Activated CD8-positive, alpha-beta T cell treated with anti-CD3 and anti-CD28 coated beads for 36 hours (primary cell): ENCODE results near the gene ZNF750. TPM values are rescaled to one million over a fixed set of nuclear protein-coding genes. Genes with fewer than 3 reads are reported as not detected.

ENCODE experiments used
- ATAC-seq: fragments of 200-7000 bp; cut with Tn5 transposase; one replicate; pipeline ENCODE4 v1.10.0; 2021; ENCODE audit warnings: mild to moderate bottlenecking, moderate library complexity
- CTCF ChIA-PET: fragments of 350-600 bp; sonication (Branson Sonifier 250); formaldehyde crosslinking; loops from one replicate; lab custom pipeline; 2021; ENCODE audit warnings: antibody characterized with exemption; lab: Charles Lee
- POLR2A ChIA-PET: fragments of 350-600 bp; sonication (Branson Sonifier 250); formaldehyde crosslinking; loops from one replicate; lab custom pipeline; 2021; ENCODE audit warnings: antibody characterized with exemption; lab: Charles Lee
- DNase-seq: peaks from one replicate; pipeline ENCODE4 v3.0.0-alpha.2; 2020
- H3K27ac Mint-ChIP-seq: one replicate; pipeline ENCODE4 v1.8.0; 2021; ENCODE audit warnings: mild to moderate bottlenecking, mixed read lengths
- H3K27me3 Mint-ChIP-seq: one replicate; pipeline ENCODE4 v1.8.0; 2021; ENCODE audit warnings: mixed read lengths
- H3K36me3 Mint-ChIP-seq: one replicate; pipeline ENCODE4 v1.8.0; 2021; ENCODE audit warnings: low read depth, mixed read lengths
- H3K4me1 Mint-ChIP-seq: one replicate; pipeline ENCODE4 v1.8.0; 2021; ENCODE audit warnings: low read depth, mixed read lengths
- H3K4me3 Mint-ChIP-seq: one replicate; pipeline ENCODE4 v1.8.0; 2021; ENCODE audit warnings: mild to moderate bottlenecking, moderate library complexity, mixed read lengths
- H3K9me3 Mint-ChIP-seq: one replicate; pipeline ENCODE4 v1.8.0; 2021; ENCODE audit warnings: mixed read lengths
- intact Hi-C: fragments of 100-400 bp; cut with micrococcal nuclease; formaldehyde crosslinking; loops from one replicate; pipeline ENCODE4 v1.10.0; 2022
- total RNA-seq, 2 experiments: library from RNA; stranded (reverse); gene quantifications; one replicate each; pipeline ENCODE4 v1.2.3, GENCODE V29; 2021
- TF ChIP-seq, protein P1 (sequence below): fragments of 200-600 bp; IDR thresholded peaks from one replicate; pipeline ENCODE4 v1.8.0; 2022; ENCODE audit warnings: antibody characterized with exemption, mild to moderate bottlenecking

The ZNF750 gene
- total RNA-seq, 2 experiments from 2014 or later, result not detected

DNA sequence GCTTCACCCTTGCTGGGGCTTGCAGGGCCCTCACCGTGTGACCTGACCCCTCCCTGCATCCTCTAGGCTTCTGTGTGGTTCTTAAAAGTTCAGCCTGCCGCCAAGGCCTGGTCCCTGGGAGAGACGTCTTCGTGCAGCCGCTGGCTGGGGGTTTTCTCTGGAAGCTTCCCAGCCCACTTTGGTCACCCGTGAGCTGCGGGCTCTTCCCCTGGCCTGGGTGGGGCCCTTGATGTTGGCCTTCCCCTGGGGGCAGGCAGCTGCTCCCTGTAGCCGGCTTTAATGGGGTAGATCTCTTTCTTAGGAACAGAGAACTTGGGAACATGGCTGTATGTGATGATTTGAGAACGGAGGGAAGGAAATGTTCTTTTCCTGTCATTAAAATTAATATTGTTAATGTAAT, 32.7 kb downstream of the ZNF750 start:
- TF ChIP-seq, protein P1, sequence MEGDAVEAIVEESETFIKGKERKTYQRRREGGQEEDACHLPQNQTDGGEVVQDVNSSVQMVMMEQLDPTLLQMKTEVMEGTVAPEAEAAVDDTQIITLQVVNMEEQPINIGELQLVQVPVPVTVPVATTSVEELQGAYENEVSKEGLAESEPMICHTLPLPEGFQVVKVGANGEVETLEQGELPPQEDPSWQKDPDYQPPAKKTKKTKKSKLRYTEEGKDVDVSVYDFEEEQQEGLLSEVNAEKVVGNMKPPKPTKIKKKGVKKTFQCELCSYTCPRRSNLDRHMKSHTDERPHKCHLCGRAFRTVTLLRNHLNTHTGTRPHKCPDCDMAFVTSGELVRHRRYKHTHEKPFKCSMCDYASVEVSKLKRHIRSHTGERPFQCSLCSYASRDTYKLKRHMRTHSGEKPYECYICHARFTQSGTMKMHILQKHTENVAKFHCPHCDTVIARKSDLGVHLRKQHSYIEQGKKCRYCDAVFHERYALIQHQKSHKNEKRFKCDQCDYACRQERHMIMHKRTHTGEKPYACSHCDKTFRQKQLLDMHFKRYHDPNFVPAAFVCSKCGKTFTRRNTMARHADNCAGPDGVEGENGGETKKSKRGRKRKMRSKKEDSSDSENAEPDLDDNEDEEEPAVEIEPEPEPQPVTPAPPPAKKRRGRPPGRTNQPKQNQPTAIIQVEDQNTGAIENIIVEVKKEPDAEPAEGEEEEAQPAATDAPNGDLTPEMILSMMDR, result no peak
- Mint-ChIP-seq H3K27ac (no peak overlapping the region), H3K9me3 (no peaks in the 10 kb centered on the region), H3K4me3 (no peak overlapping the region), H3K36me3 (peaks cover 11% of the 10 kb centered on the region), H3K4me1 (peaks cover 3% of the 10 kb centered on the region), H3K27me3 (no peaks in the 10 kb centered on the region)
- CTCF ChIA-PET, result no interaction called here
- ATAC-seq, result no peak
- POLR2A ChIA-PET, result no interaction called here
- no peak for DNase-seq
- intact Hi-C loops, result no loop called here

DNA sequence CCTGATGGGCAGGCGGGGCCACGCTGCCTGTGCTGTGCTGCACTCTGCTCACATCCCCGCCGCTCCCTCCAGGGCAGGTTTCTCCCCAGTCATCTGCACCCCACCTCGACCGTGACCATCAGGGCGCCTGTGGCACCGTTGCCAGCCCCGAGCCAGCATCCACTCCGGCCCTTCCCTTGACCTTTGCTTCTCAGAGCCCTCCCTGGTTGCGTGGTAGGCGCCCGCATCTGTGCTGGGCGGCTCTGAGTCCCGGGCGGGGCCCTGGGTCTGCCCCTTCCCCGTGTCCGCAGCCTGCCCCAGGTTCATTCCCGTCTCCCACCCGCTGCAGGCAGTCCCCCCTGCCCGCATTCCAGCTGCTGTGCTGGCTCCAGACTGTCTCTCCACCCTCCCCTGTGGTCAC, 33.2 kb downstream of the ZNF750 start:
- Mint-ChIP-seq H3K27ac (no peak overlapping the region), H3K4me1 (peaks cover 4% of the 10 kb centered on the region), H3K27me3 (no peaks in the 10 kb centered on the region), H3K9me3 (no peaks in the 10 kb centered on the region), H3K36me3 (peaks cover 13% of the 10 kb centered on the region), H3K4me3 (no peak overlapping the region)
- TF ChIP-seq, protein P1, result no peak
- no peak for DNase-seq
- intact Hi-C loops, result no loop called here
- no peak for ATAC-seq
- ChIA-PET CTCF (no interaction called here), POLR2A (interaction anchor here (0.6 kb wide), 1 partner anchor 160 kb away, joined by 5 read pairs; no protein-coding TSS in a partner anchor)

DNA sequence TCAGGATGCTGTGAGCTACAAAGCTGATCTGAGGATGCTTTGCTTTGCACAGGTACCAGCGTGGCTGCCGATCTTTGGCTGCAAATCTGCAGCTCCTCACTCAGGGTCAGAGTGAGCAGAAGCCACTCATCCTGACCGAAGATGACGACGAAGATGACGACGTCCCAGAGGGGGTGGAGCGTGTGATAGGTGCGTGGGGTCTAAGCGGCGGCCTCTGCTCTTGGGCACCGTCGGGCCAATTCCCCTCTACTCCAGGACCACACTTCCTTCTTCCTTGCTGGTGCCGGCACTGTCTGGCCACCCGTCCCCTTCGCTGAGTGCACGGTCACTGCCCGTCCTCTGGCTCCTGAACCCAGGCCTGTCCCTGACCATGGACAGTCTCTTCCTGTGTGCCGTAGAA, 34.0 kb downstream of the ZNF750 start:
- ChIA-PET POLR2A (interaction anchor here (0.6 kb wide), 1 partner anchor 159 kb away, joined by 5 read pairs; no protein-coding TSS in a partner anchor), CTCF (no interaction called here)
- TF ChIP-seq, protein P1, result no peak
- Mint-ChIP-seq H3K9me3 (peaks cover 4% of the 10 kb centered on the region), H3K4me3 (no peak overlapping the region), H3K27me3 (no peaks in the 10 kb centered on the region), H3K36me3 (peaks cover 19% of the 10 kb centered on the region), H3K27ac (no peak overlapping the region), H3K4me1 (peaks cover 7% of the 10 kb centered on the region)
- ATAC-seq, result no peak
- DNase-seq, result no peak
- intact Hi-C loops, result no loop called here

DNA sequence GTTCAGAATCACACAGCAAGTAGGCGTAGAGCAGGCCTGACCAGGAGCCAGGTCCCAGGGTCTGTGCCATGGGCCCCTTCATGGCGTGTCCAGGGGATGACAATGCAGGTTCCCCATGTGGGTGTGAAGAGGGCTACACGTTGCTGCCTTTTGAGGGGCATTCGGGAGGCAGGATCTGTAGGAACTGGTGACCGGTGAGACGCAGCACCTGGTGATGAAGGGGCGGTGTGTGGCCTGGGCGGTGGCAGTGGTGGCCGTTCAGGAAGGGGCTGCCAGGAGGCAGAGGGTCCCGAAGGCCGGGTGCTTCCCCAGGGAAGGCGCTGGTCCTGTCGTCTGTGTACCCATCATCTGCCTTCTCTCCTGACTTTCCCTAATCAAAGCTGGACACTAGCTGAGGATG, 34.6 kb downstream of the ZNF750 start:
- DNase-seq (no peak), ATAC-seq (no peak)
- TF ChIP-seq, protein P1, result no peak
- Mint-ChIP-seq H3K27ac (no peak overlapping the region), H3K27me3 (no peaks in the 10 kb centered on the region), H3K36me3 (peaks cover 22% of the 10 kb centered on the region), H3K9me3 (peaks cover 4% of the 10 kb centered on the region), H3K4me3 (no peak overlapping the region), H3K4me1 (peaks cover 7% of the 10 kb centered on the region)
- POLR2A ChIA-PET, result no interaction called here
- CTCF ChIA-PET, result no interaction called here
- intact Hi-C loops, result no loop called here

DNA sequence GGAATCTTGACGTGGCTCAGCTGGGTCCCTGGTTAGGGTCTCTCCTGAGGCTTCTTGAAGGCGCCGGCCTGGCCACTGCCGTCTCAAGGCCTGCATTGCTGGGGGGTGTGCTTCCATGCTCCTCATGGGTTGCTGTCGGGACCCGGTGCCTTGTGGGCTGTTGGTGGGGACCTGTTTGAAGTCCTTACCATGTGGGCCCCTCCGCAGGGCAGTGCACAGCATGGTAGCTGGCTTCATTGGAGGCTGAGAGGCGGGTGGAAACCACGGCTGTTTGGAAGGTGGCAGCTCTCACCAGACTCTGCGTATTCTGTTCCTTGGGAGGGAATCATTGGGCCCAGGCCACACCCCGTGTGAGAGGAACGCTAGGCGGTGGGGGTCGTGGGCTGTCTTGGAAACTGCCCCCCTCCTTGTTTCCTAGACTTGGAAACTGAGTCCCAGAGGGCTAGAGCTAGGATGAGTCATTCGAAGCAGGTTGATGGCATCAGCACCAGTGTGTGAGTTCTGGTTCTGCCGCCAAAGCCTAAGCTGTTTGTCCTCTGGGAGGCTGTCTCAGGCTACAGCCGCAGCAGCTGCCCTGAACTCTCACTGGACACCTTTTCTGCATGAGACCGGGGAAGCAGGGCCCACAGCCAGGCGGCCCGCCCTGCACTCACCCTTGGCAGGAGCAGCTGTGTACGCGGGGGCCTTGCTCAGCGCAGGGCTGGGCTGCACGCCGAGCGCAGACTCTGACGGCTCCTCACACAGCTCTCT, 35.2 kb downstream of the ZNF750 start:
- TF ChIP-seq, protein P1, result no peak
- Mint-ChIP-seq H3K4me3 (no peak overlapping the region), H3K27ac (no peak overlapping the region), H3K9me3 (peaks cover 4% of the 10 kb centered on the region), H3K4me1 (peaks cover 7% of the 10 kb centered on the region), H3K36me3 (peaks cover 26% of the 10 kb centered on the region), H3K27me3 (no peaks in the 10 kb centered on the region)
- no peak for ATAC-seq
- ChIA-PET CTCF (interaction anchor here (1.0 kb wide), 1 partner anchor 10 kb away, joined by 3 read pairs; no protein-coding TSS in a partner anchor), POLR2A (interaction anchor here (0.6 kb wide), 1 partner anchor 174 kb away, joined by 4 read pairs; no protein-coding TSS in a partner anchor)
- intact Hi-C loops, result no loop called here
- no peak for DNase-seq
